ENCODE data around the gene PRCC. TPM values are rescaled to one million over a fixed set of nuclear protein-coding genes. Genes with fewer than 3 reads are reported as not detected.

Gene PRCC
- total RNA-seq, 4 donors from 2014 or later = 25.1 to 44.6 (median 30.8) TPM

- peak overlapping the region; percentile 95 to 100 (median 98) for H3K27ac ChIP-seq
- H3K4me1 ChIP-seq = peaks cover 0 to 73% (median 49%) of the 10 kb centered on the region in 4 donors
- H3K27me3 ChIP-seq = no peaks in the 10 kb centered on the region
- 0% methylated on average over 26 to 38 of the region's 64 CpGs for WGBS, 2 donors
- TF ChIP-seq POLR2A (IDR thresholded peaks at IDR 0.05) (no peak), EP300 (IDR thresholded peaks at IDR 0.05) (peak in 1 of 2 donors; percentile 53)
- TF ChIP-seq, protein P1, sequence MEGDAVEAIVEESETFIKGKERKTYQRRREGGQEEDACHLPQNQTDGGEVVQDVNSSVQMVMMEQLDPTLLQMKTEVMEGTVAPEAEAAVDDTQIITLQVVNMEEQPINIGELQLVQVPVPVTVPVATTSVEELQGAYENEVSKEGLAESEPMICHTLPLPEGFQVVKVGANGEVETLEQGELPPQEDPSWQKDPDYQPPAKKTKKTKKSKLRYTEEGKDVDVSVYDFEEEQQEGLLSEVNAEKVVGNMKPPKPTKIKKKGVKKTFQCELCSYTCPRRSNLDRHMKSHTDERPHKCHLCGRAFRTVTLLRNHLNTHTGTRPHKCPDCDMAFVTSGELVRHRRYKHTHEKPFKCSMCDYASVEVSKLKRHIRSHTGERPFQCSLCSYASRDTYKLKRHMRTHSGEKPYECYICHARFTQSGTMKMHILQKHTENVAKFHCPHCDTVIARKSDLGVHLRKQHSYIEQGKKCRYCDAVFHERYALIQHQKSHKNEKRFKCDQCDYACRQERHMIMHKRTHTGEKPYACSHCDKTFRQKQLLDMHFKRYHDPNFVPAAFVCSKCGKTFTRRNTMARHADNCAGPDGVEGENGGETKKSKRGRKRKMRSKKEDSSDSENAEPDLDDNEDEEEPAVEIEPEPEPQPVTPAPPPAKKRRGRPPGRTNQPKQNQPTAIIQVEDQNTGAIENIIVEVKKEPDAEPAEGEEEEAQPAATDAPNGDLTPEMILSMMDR (IDR thresholded peaks at IDR 0.05) = peak in 2 of 5 experiments; percentile 43 to 54
- peak; percentile 32 to 39 for DNase-seq (ENCODE audit: low spot score in 2 of 2)
- H3K36me3 ChIP-seq = no peaks in the 10 kb centered on the region
- no peaks in the 10 kb centered on the region for H3K9me3 ChIP-seq
- peak overlapping the region; percentile 67 to 99 (median 92) for H3K4me3 ChIP-seq
Measured at GRCh38 chr1:156750711-156751450, 16.5 kb upstream of the PRCC start.

- Histone ChIP-seq H3K36me3 (no peaks in the 10 kb centered on the region), H3K9me3 (no peaks in the 10 kb centered on the region), H3K27ac (peak within 1 kb of the TSS; percentile 95 to 100 (median 98)), H3K4me1 (peaks cover 0 to 69% (median 44%) of the 10 kb centered on the region in 4 donors), H3K4me3 (peak within 1 kb of the TSS; percentile 67 to 99 (median 92)), H3K27me3 (no peaks in the 10 kb centered on the region)
- no peak for DNase-seq (ENCODE audit: low spot score in 2 of 2)
- WGBS, 2 donors = 0 to 1% methylated on average over 28 to 46 of the region's 48 CpGs
- TF ChIP-seq EP300 (IDR thresholded peaks at IDR 0.05) (no peak), POLR2A (IDR thresholded peaks at IDR 0.05) (peak; percentile 51 to 66)
- TF ChIP-seq, protein P1 (IDR thresholded peaks at IDR 0.05) = peak in 1 of 5 experiments; percentile 4
Measured at GRCh38 chr1:156751451-156751756, 15.9 kb upstream of the PRCC start, which contains the start of gene HDGF. Gene HDGF, minus strand, starts transcription at chr1:156751675. Its CDS starts 246 bp downstream, at chr1:156751429.

DNA sequence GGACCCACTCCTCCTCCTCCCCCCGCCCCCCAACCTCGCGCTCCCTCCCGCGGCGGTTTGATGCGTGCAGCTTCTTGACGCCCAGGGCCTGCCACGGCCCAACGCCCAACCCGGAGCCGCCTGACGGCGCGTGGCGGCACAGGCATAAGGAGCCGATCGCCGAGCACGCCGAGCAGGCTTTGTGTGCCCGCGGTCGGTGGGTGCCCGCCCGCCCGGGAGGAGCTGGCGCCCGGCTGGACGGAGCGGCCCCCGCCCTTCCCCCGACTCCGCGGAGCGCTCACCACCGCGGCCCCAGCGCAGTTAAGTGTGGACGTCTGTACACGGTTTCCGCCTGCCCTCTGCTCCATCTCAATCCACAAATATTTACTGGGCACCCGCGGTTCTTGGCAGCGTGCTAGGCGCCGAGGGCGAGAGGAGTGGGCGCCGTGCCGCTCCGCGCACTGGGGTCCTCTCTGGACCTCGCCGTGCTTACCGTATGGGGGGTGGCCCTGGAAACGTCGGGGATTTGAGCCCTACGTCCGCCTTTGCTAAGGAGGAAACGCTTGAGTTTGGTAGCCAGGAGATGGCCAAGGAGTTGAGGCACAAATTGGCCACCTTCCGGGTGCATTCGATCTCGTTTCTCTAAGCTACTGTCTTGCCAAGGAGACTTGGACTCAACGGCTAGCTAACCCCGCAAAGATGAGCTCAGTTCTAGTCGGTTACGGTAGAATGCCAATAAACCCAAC, 15.4 kb upstream of the PRCC start:
- 0 to 1% methylated on average over 28 to 58 of the region's 68 CpGs for WGBS, 2 donors
- DNase-seq (ENCODE audit: low spot score in 2 of 2) = peak; percentile 94
- TF ChIP-seq POLR2A (IDR thresholded peaks at IDR 0.05) (no peak), EP300 (IDR thresholded peaks at IDR 0.05) (peak; percentile 62 to 87)
- TF ChIP-seq, protein P1 (IDR thresholded peaks at IDR 0.05) = peak in 3 of 5 experiments; percentile 14 to 55 (median 25)

DNA sequence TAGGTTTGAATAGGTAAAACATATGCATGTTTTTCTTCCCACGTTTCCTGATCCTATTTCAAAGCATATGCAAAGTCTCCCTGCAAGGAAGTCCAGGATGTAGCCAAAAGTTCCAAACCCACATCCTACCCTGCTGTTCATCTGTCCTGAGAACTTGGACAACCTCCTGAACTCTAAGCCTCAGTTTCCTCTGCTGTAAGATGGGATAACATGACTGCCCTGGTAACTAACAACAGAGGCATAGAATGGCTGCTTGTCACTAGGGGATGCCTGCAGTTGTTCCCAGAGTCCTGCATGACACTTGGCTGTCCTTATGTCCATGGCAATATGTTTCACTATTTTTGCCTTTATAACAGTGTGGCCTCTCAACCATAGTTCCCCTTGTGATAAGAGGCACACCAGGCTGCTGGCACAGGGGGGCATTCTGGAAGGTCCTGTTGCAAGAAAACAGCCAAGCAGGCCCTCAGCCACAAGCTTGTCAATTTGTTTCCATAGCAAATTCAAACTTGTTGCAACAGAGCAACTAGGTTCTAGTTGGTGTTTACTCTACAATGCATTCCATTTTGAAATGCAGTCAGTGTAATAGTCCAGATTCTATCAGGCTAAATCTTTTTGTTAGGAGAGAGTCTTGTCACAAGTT, 14.4 kb upstream of the PRCC start:
- Histone ChIP-seq H3K36me3 (no peaks in the 10 kb centered on the region), H3K27ac (peak overlapping the region in 2 of 4 donors; percentile 97 to 100), H3K27me3 (no peaks in the 10 kb centered on the region), H3K4me1 (peaks cover 0 to 60% (median 32%) of the 10 kb centered on the region in 4 donors), H3K4me3 (peak overlapping the region in 1 of 4 donors; percentile 99), H3K9me3 (no peaks in the 10 kb centered on the region)
- TF ChIP-seq EP300 (IDR thresholded peaks at IDR 0.05) = no peak
- TF ChIP-seq POLR2A (IDR thresholded peaks at IDR 0.05) = no peak
- TF ChIP-seq, protein P1 (IDR thresholded peaks at IDR 0.05) = no peak
- DNase-seq (ENCODE audit: low spot score in 2 of 2) = no peak
- 16 to 18% methylated on average over 1 of the region's 1 CpG for WGBS, 2 donors

More for the DNA sequence above, 15.4 kb upstream of the PRCC start:
- H3K27ac ChIP-seq = peak overlapping the region; percentile 95 to 100 (median 98)
- no peaks in the 10 kb centered on the region for H3K27me3 ChIP-seq
- no peaks in the 10 kb centered on the region for H3K36me3 ChIP-seq
- no peaks in the 10 kb centered on the region for H3K9me3 ChIP-seq
- peaks cover 0 to 68% (median 41%) of the 10 kb centered on the region in 4 donors for H3K4me1 ChIP-seq
- peak overlapping the region; percentile 67 to 99 (median 92) for H3K4me3 ChIP-seq
